ENCODE measurements around the gene UNK. TPM values are rescaled to one million over a fixed set of nuclear protein-coding genes. Genes with fewer than 3 reads are reported as not detected.
A peak's percentile ranks its signal among the peaks of the same experiment; 100 is the strongest.
"Not testable (repeated sequence)": the region's sequence is repeated elsewhere in the genome, so short reads cannot be mapped to it uniquely, and the experiment has no call there.

UNK gene
- total RNA-seq, 2 experiments from 2014 or later, result 27.1 to 28.7 TPM

GRCh38 chr17:75855310-75856061 lies 70.9 kb downstream of the UNK start, which contains the start of gene WBP2:
Gene WBP2 (minus strand): TSS chr17:75855335. CDS start chr17:75855297, 38 bp downstream.
- POLR2A ChIA-PET, result interaction anchor here (0.9 to 1.5 kb wide), 7 partner anchors 9 to 90 kb away, joined by 3 to 7 read pairs (median 5); partner anchors contain the start of gene GALK1
- Mint-ChIP-seq H3K27me3 (no peaks in the 10 kb centered on the region), H3K36me3 (ENCODE audit: low read depth) (peaks cover 9% of the 10 kb centered on the region), H3K9me3 (no peaks in the 10 kb centered on the region), H3K27ac (peak within 1 kb of the TSS; percentile 93), H3K4me1 (peaks cover 36% of the 10 kb centered on the region), H3K4me3 (no peak within 1 kb of the TSS)
- CTCF ChIA-PET, result interaction anchor here (0.6 to 2.9 kb wide), 18 partner anchors 9 to 267 kb away, joined by 3 to 30 read pairs (median 5); partner anchors contain the start of genes GALK1, TRIM47 and UNC13D
- DNase-seq, result peak; percentile 99

- peak overlapping the region; percentile 93 for H3K27ac Mint-ChIP-seq
- H3K4me3 Mint-ChIP-seq, result no peak overlapping the region
Observed at GRCh38 chr17:75856062-75856756, 71.6 kb downstream of the UNK start.

GRCh38 chr17:75859358-75859757 lies 74.8 kb downstream of the UNK start:
- H3K4me1 Mint-ChIP-seq, result peaks cover 38% of the 10 kb centered on the region
- H3K36me3 Mint-ChIP-seq (ENCODE audit: low read depth); H3K4me3 Mint-ChIP-seq; H3K27ac Mint-ChIP-seq; H3K27me3 Mint-ChIP-seq; H3K9me3 Mint-ChIP-seq; DNase-seq: not testable (repeated sequence)
- CTCF ChIA-PET, result interaction anchor here (1.1 to 2.8 kb wide), 6 partner anchors 12 to 39 kb away, joined by 3 to 12 read pairs (median 4); partner anchors contain the start of genes TRIM47 and TRIM65
- POLR2A ChIA-PET, result interaction anchor here (1.0 kb wide), 1 partner anchor 79 kb away, joined by 4 read pairs; a partner anchor contains a TSS

More at GRCh38 chr17:75856062-75856756, 71.6 kb downstream of the UNK start:
- Mint-ChIP-seq H3K27me3 (no peaks in the 10 kb centered on the region), H3K9me3 (no peaks in the 10 kb centered on the region), H3K4me1 (peaks cover 38% of the 10 kb centered on the region), H3K36me3 (ENCODE audit: low read depth) (peaks cover 4% of the 10 kb centered on the region)
- ChIA-PET POLR2A (interaction anchor here (1.2 to 1.5 kb wide), 3 partner anchors 24 to 91 kb away, joined by 5 to 7 read pairs (median 5); partner anchors contain the start of gene GALK1), CTCF (interaction anchor here (0.7 to 2.9 kb wide), 14 partner anchors 9 to 158 kb away, joined by 3 to 30 read pairs (median 5); partner anchors contain the start of genes GALK1, TRIM47 and UNC13D)
- peak; percentile 37 for DNase-seq

- Mint-ChIP-seq H3K9me3 (no peaks in the 10 kb centered on the region), H3K27ac (no peak overlapping the region)
Observed at GRCh38 chr17:75861927-75862317, 77.3 kb downstream of the UNK start.

GRCh38 chr17:75864448-75864871 lies 79.9 kb downstream of the UNK start:
- H3K36me3 Mint-ChIP-seq (ENCODE audit: low read depth), result no peaks in the 10 kb centered on the region
- peak overlapping the region; percentile 92 for H3K27ac Mint-ChIP-seq
- peak overlapping the region; percentile 18 for H3K4me3 Mint-ChIP-seq
- ChIA-PET POLR2A (interaction anchor here (0.7 kb wide), 1 partner anchor 85 kb away, joined by 4 read pairs; no protein-coding TSS in a partner anchor), CTCF (interaction anchor here (0.6 to 1.9 kb wide), 8 partner anchors 9 to 140 kb away, joined by 3 to 14 read pairs (median 4); partner anchors contain the start of genes TRIM47, TRIM65 and WBP2)
- peaks cover 30% of the 10 kb centered on the region for H3K4me1 Mint-ChIP-seq
- H3K27me3 Mint-ChIP-seq, result no peaks in the 10 kb centered on the region
- H3K9me3 Mint-ChIP-seq, result no peaks in the 10 kb centered on the region
- peak; percentile 73 for DNase-seq

More at GRCh38 chr17:75861927-75862317, 77.3 kb downstream of the UNK start:
- ChIA-PET CTCF (interaction anchor here (0.6 to 4.0 kb wide), 18 partner anchors 8 to 119 kb away, joined by 3 to 22 read pairs (median 5); partner anchors contain the start of genes TRIM47, TRIM65 and UNC13D), POLR2A (no interaction called here)
- DNase-seq, result no peak
- peaks cover 45% of the 10 kb centered on the region for H3K4me1 Mint-ChIP-seq
- H3K36me3 Mint-ChIP-seq (ENCODE audit: low read depth), result no peaks in the 10 kb centered on the region
- H3K27me3 Mint-ChIP-seq, result no peaks in the 10 kb centered on the region
- H3K4me3 Mint-ChIP-seq, result no peak overlapping the region

- Mint-ChIP-seq H3K27ac (peak overlapping the region; percentile 92), H3K4me1 (peaks cover 29% of the 10 kb centered on the region), H3K4me3 (peak overlapping the region; percentile 18)
- H3K36me3 Mint-ChIP-seq (ENCODE audit: low read depth); H3K9me3 Mint-ChIP-seq; H3K27me3 Mint-ChIP-seq; DNase-seq: not testable (repeated sequence)
- CTCF ChIA-PET, result interaction anchor here (0.6 to 1.9 kb wide), 8 partner anchors 10 to 140 kb away, joined by 3 to 14 read pairs (median 4); partner anchors contain the start of genes TRIM47, TRIM65 and WBP2
- POLR2A ChIA-PET, result interaction anchor here (0.7 kb wide), 1 partner anchor 86 kb away, joined by 4 read pairs; no protein-coding TSS in a partner anchor
Observed at GRCh38 chr17:75864887-75865286, 80.3 kb downstream of the UNK start.

GRCh38 chr17:75865404-75866188 lies 81.0 kb downstream of the UNK start:
- H3K36me3 Mint-ChIP-seq (ENCODE audit: low read depth); H3K9me3 Mint-ChIP-seq; H3K27me3 Mint-ChIP-seq; H3K4me3 Mint-ChIP-seq; DNase-seq: not testable (repeated sequence)
- H3K4me1 Mint-ChIP-seq, result peaks cover 29% of the 10 kb centered on the region
- ChIA-PET POLR2A (interaction anchor here (0.7 kb wide), 1 partner anchor 86 kb away, joined by 4 read pairs; no protein-coding TSS in a partner anchor), CTCF (interaction anchor here (1.0 to 1.9 kb wide), 7 partner anchors 10 to 139 kb away, joined by 3 to 14 read pairs (median 4); partner anchors contain the start of genes TRIM47, TRIM65 and WBP2)
- peak overlapping the region; percentile 92 for H3K27ac Mint-ChIP-seq

- H3K27ac Mint-ChIP-seq, result peak overlapping the region; percentile 33
- H3K36me3 Mint-ChIP-seq (ENCODE audit: low read depth); H3K9me3 Mint-ChIP-seq; DNase-seq; H3K27me3 Mint-ChIP-seq; POLR2A ChIA-PET; H3K4me3 Mint-ChIP-seq: not testable (repeated sequence)
- CTCF ChIA-PET, result interaction anchor here (1.3 to 2.3 kb wide), 3 partner anchors 9 to 36 kb away, joined by 3 to 9 read pairs (median 6); partner anchors contain the start of genes MRPL38 and WBP2
- peaks cover 40% of the 10 kb centered on the region for H3K4me1 Mint-ChIP-seq
Observed at GRCh38 chr17:75868730-75869281, 84.2 kb downstream of the UNK start.

- Mint-ChIP-seq H3K27me3 (no peaks in the 10 kb centered on the region), H3K27ac (peak overlapping the region; percentile 25), H3K9me3 (no peaks in the 10 kb centered on the region), H3K36me3 (ENCODE audit: low read depth) (peaks cover 7% of the 10 kb centered on the region), H3K4me3 (no peak overlapping the region), H3K4me1 (peaks cover 38% of the 10 kb centered on the region)
- POLR2A ChIA-PET, result no interaction called here
- DNase-seq, result no peak
- CTCF ChIA-PET, result interaction anchor here (0.6 to 1.3 kb wide), 3 partner anchors 8 to 35 kb away, joined by 3 to 4 read pairs (median 3); partner anchors contain the start of gene MRPL38
Observed at GRCh38 chr17:75869282-75870141, 84.9 kb downstream of the UNK start.

- POLR2A ChIA-PET; H3K27ac Mint-ChIP-seq; H3K27me3 Mint-ChIP-seq; H3K36me3 Mint-ChIP-seq (ENCODE audit: low read depth); H3K4me3 Mint-ChIP-seq; DNase-seq; H3K9me3 Mint-ChIP-seq: not testable (repeated sequence)
- peaks cover 34% of the 10 kb centered on the region for H3K4me1 Mint-ChIP-seq
- CTCF ChIA-PET, result interaction anchor here (1.1 to 1.2 kb wide), 2 partner anchors 9 to 22 kb away, joined by 3 read pairs; no protein-coding TSS in a partner anchor
Observed at GRCh38 chr17:75870228-75870627, 85.6 kb downstream of the UNK start.
